Fibroblast of skin of left quadriceps (primary cell): ENCODE results near the gene MTREX.
A peak's percentile ranks its signal among the peaks of the same experiment; 100 is the strongest.

Experiments used
- DNase-seq, 2 experiments: peaks; one replicate each; pipeline ENCODE4 v3.0.0-alpha.2; 2013; ENCODE audit warnings: low read depth in 2 of 2

The MTREX gene

DNA sequence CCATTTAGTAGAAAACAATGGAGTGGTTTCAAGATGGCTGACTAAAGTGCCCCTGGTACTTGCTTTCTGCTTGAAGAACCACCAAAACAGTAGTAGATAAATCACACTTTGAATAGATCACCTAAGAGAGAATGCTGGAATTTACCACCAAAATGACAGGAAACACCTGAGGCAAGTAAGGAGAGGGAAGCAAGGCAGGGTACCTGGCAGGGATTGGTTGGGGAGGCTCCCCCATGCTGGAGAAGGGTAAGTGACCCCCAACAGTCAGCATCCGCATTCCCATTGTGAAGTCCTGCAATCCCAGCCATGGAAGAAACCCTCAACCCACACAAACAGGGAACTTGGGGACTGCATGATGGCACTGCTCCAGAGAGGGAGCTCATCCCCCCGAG, 121.4 kb downstream of the MTREX start:
- DNase-seq, result no peak

DNA sequence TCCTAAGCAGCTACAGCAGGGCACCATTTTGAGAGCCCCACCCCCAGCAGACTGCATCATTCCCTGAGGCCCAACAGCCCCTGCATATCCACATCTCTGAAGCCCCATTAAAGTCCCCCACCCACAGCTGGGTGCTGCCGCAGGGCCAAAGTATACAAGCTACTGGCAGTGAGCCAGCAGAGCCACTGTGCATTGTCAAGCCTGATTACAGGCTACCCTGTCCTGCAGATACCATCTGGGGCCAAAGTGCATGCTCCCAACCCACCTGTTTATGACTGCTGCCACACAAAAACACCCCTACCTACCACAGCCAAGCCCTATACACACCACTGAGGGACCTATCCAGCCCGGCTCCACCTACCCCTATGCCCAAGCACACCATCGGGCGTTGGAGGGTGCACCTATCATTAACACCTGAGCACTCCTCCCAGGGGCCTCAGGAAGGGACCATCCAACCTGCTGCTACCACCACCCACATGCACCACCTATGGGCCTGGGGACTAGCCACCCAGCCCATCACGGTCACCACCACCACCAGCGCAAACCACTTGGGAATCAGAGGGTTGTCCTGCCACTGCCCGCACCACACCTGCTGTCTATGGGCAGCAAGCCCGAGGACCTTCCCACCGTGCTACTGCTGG, 121.9 kb downstream of the MTREX start:
- DNase-seq, result no peak

DNA sequence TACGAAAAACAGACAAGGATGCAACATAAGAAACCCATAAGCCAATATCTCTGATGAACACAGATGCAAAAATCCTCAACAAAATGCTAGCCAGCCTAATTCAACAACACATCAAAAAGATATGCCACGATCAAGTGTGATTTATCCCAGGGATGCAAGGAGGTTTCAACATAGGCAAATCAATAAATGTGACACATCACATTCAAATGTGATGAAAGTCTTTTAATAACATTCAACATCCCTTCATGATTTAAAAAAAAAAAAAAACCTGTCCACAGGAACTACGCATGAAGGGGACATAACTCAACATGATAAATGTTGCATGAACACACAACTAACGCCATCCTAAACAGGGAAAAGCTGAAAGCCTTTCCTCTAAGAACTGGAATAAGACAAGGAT, 124.8 kb downstream of the MTREX start:
- no peak for DNase-seq

DNA sequence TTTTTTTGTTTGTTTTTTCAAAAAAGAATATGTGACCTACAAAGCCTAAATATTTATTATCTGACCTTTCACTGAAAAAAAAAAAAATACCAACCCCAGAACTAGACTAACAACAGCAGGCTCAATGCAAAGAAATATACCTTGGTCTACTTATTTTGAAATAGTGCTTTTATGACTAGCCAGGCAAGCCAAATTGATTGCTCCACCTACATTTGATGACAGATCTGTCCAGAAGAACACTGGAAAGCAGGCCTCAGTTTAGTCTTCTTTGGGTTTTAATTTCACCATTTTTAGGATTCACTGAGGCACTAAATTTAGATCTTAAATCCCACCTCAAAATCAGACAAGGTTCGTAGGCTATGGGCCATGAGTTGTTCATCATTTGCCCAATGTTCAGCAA, 129.7 kb downstream of the MTREX start:
- no peak for DNase-seq

DNA sequence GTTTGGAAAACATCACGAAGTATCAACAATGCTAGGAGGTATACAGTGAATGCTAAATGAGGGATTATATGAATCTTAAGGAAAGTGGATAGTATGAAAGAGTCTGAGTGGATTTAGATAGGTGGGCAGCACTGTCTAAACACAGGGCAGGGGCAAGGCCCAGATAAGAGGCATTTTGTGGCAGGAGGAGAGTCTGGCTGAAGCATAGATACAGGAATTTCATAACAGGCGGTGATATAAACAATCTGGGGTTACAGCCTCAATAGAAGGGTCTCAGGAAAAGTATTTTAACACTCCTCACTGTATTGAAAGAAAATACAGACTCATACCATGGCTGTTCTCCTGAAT, 130.0 kb downstream of the MTREX start:
- DNase-seq, result no peak

DNA sequence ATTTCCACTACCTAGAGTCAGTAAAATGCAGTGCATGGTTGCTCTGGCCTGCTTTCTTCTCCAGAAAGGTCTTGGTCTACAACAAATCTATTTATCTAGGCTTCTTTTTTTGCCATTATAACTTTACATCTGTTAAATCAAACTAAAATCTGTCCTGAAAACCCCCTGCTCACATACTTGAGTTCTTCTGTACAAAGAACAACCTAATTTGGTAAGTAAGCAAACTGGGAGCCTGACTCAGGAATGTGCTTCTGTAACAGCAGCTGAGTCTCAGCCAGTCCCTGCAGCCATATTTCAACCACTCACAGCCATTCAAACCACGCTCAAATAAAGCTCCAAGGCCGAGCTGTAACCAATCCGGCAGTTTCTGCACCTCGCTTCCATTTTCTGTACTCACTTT, 131.2 kb downstream of the MTREX start:
- DNase-seq, result peak; percentile 80 to 85

DNA sequence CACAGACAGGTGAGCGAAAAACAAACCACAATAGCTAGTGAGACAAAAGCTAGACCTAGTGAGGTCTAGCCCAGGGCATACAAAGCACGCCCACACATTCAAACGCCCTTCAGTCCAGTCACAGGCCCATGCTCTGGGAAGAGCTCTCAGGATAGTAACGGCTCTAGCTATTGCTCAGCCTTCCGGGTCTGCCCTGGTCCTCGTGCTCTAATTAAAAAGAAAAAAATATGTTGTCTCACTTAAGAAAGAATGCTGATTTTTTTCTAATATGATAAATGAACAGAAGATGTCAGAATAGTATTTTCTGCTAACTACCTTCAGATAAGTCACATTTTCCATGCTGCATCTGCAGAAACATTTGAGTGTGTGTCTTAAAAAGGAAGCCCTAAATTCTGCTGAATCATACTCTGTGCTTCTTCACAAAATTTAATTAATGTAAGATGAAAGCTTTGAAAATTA, 132.4 kb downstream of the MTREX start:
- DNase-seq, result peak in 1 of 2 experiments; percentile 44

DNA sequence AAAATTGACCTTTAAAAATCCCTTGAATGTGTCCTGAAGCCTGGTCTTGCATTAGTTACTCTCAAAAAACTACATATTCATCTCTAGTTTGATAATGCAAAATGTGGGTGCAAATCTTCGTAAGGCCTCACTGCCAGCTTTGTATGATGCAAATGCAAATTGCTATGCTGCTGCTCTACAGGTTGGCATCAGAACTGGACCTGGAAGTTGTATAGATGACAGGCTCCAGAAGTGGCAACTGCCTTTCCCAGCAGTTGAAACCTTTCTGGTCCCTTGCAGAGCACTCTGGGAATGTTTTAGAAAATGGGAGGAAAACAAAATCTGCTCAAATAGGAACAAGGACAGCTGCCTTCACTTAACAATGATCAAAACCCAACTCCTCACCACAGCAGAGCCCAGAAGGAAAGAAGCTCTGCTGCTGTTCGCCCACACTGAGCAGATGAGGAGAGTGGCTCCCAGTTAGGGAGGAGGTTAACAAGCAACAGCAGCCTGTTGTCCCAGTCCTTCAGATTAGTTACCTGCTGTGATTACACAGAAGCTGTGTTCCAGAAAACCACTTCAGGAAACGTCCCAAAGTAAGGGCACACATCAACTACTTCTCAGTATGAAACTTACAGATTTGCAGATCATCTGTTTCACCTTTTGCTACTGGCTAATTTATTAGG, 133.4 kb downstream of the MTREX start:
- no peak for DNase-seq

DNA sequence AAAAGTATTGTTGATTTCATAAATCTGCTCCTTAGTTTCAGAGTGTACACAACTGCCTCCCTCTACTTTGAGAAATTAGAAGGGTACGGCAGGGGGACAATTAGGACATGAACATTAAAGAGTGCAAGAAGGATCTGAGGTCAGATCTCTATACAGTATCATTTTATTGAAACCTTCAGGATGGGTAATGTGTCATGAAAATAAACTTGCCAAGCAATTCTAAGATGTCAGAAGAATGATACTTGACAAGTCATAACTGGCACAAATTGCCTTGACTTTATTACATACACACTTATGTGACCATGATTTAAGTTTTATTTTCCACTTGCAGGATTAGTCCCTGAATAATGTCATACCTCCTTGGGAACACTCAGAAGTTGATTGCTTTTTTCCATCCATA, 134.2 kb downstream of the MTREX start:
- DNase-seq, result no peak

DNA sequence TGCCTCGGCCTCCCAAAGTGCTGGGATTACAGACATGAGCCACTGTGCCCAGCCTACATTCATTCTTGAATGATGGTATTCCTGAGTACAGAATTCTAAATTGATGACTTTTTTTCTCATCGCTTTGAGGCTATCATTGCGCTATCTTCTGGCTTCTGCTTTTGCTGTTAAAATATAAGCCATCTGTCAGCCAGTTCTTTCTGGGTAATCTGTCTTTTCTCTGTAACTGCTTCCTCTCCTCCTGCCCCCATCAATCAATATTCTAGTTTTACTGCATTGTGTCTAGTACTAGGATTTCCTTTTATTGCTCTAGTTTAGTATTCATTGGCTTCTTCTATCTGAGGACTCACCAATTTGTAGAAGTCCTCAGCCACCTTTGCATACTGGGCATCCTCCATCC, 138.0 kb downstream of the MTREX start:
- DNase-seq, result no peak

DNA sequence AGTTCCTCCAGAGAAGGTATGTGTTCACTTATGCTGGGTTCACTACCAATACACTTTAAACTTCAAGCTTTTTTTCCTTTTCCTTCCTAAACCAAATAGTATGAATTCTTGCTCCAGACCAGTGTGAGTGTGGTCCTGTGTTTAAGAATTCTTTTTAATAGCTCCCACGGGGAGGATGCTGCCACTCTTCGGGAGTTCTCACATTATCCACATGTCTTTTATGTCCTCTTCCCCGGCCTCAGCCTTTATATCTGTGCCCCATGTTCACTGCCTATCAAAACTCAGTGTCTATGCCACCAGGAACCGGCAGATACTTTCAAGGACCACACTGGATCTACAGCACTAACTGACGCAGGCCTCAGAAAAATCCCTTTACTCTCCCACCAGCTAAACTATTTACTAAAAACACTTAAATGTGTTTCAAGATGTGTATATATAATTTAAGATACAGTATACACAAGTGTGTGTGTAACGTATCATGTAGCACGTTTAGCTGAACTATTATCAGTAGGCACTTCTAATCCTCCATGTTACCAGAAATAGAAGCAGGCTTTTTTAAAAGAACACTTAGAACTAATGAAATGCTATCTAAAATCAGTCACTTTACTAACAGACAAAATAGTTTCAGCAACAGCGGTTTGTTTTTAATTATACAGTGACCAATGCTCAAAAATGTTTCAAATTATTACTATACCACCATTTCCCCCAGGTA, 139.0 kb downstream of the MTREX start:
- DNase-seq, result no peak

DNA sequence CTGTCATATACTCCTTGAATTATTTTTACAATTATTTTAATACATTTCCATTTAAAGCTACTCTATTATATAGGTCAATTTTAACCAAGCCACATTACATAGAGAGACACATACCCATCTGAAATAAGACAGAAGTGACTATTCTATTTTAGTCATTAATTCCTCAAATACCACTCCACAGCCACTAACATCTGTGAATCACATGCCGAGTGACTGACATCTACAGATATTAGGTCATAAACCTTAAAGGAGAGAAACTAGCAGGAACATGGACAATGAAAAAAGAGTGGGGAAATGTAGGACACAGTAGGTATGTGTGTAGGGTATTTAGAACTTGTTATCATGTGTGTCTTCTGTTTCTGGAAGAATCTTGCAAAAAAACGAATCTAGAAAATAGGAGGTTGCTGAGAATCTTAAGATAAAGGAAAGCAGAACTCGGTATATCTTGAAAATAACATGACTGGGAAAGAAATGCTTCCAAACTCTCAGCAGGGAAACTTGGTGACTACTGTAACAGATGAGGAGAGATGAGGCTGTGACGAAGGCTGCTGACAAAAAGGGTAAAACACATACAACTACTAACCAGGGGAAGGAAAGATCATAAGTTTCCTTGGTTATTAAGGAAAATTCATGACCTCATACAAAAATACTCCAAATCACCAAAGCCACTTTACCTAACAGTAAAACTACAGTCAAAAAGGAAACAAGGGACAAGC, 142.4 kb downstream of the MTREX start:
- peak in 1 of 2 experiments; percentile 32 for DNase-seq

DNA sequence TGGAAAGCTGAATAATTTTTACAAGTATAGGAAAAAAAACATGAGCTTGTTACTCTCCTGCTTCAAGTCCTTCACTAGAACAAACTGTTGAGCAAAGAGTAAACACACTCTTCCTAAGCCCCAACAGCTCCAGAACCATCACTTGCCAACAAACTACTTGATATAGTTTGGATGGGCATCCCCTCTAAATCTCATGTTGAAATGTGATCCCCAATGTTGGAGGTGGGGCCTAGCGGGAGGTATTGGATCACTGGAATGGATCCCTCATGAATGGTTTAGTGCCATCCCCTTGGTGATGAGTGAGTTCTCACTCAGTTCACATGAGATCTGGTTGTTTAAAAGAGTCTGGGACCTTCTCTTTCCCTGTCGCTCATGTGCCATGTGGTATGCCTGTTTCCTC, 144.2 kb downstream of the MTREX start:
- no peak for DNase-seq

DNA sequence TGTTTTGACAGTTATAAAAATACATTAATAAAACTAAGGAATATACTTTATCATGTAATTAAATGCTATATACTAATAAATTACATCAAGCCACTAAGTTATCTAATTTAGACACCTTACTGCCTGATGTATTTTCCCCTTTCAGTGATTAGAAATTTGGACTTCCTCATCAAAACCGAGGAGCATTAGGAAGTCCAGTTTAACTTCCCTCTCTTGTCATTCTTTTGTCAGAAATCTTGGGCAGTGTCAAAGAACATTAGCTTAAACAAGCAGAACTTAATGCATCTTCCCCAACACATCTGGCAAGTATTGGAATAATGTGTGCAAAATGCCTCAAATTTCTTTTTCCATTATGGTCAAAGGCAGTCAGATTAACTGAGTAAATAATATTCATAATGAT, 145.4 kb downstream of the MTREX start:
- no peak for DNase-seq

DNA sequence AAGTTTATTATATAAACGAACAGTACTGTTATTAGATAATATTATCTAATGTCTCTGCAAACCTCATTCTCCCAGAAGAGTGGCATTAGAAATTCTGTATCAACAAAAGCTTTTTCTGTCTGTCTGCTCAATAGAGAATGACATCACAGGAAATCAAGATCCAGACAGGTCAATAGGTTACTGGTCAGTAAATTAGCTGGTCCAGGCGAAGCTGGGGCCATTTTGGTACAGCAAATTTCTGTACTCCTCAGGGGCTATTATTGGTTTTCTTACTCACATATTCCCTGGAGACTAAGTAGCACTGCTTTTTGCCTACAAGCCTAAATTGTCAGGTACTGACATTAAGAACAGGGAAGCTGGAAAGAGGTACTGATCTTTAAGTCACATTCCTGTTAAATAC, 146.5 kb downstream of the MTREX start:
- no peak for DNase-seq

DNA sequence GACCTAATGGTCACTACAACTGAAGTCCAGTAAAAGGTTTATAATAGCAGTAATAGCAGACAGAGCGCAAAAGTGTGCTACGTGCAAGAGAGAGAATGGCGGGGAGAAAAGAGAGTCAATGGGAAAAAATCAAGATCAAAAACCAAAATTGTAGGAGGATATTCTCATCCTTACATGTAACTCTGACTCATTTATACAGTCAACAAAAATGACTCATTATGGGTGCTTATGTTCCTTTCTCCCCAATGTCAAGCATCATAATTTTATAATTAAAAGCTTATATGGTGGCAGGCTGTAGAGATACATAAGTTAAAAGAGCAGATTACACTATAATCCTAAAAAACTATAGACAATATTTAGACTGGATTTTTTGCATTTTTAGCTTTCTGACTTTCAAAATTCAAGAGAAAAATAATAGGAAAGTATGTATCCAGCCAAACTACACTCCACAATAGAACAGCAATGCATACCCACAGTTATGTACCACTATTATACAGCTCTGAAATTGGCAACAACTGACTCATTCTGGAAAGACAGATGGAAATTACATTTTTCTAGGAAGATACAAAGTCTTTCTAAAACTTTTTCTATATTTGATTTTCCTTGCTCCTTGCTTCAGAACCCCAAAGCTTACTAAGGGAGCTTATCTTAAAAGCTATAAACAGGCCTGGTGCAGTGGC, 148.6 kb downstream of the MTREX start:
- DNase-seq, result no peak

DNA sequence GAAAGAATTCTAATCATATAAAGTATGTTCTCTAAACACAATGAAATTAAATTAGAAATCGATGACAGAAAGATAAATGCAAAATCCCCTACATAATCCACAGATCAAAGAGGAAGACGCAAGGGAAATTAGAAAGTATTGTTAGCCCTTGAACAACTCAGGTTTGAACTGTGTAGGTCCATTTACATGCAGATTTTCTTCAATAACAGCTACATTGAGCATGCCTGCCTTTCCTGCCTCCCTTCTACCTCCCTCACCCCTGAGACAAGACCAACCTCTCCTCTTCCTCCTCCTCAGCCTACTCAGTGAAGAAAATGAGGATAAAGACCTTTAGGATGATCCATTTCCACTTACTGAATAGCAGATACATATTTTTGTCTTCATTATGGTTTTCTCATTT, 151.8 kb downstream of the MTREX start:
- no peak for DNase-seq

DNA sequence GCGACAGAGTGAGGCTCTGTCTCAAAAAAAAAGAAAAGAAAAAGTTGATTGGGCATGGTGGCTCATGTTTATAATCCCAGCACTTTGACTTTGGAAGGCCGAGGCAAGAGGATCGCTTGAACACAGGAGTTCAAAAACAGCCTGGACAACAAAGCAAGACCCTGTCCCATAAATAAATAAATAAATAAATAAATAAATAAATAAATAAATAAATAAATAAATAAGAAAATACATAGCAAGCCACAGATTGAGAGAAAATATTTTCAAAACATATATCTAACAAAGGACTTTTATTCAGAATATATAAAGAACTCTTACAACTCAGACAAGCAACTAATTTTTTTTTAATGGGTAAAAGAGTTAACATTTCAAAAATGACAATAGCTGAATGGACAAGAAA, 155.8 kb downstream of the MTREX start:
- DNase-seq, result no peak

DNA sequence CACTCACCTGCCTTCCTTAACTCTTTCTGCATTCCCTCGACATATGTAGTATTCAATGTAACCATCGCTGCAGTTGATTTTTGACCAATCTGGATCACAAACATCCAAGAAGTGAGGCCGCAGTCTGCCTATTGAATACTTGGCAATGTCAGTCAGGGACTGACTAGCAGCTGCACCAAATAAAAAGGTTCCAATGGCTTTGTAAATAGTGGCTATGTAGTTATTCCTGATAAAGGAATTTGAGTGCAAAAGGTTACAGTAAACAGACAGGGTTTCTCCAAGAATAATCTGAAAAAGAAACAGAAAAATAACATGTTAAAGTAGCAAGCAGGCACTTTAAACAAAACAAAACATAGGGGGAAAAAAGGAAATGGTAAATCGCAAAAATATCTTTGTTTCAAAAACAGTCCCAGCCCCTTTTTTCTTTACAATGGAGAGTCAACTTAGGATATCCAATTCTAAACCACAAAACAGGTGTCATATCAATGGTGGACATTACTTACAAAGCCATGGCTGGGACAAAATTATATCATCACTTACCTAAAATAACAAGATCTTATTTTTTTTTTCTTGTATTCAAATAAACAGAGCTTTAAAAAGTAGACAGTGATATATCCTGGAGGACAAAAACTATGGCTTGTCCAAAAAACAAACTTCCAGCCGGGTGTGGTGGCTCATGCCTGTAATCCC, 160.2 kb downstream of the MTREX start:
- DNase-seq, result no peak

DNA sequence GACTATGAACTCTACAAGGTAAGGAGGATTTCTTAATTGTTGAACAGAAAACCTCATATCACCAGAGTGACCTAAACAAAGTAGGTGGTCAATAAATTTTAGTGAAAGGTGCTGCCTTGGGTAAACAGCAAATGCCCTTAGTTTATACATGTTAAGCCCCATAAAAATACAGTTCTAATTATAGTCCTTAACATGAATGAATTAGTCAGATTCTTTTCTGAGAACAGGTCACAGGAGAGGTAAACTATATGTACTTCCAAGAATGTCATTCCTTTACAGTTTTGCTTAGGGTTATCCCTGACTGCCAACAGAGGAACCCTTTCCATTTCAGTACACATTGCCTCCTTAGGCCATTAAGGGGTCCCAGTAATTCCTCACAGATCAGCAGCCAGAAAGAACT, 162.1 kb downstream of the MTREX start:
- no peak for DNase-seq

DNA sequence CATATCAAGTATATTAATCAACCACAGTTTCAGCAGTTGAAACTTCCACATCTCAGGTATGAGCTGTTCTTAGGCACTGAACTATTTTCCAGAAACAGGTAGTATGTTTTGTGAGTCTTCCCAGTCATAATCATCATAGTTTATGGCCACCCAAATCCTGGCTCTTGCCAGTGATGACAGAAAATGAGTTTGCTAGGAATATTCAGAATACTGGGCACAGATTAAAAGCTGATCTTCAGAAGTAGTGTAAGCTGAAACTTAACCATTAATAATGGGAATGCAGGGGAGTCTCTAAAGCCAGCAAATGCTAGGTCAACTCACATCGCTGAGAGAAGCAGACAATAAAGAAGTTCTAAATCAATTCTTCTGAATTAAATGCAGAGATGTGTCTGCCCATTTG, 162.5 kb downstream of the MTREX start:
- no peak for DNase-seq
